Measurements from ENCODE around the gene RNF123. TPM values are rescaled to one million over a fixed set of nuclear protein-coding genes. Genes with fewer than 3 reads are reported as not detected.
A peak's percentile ranks its signal among the peaks of the same experiment; 100 is the strongest.

The RNF123 gene
- total RNA-seq, 1 experiment from 2014 or later: 47.1 TPM

- CTCF ChIA-PET: interaction anchor here (0.5 to 4.4 kb wide), 25 partner anchors 9 to 1230 kb away, joined by 3 to 45 read pairs (median 4); partner anchors contain the start of genes INKA1 and IP6K1
- H3K9me3 Mint-ChIP-seq: no peaks in the 10 kb centered on the region
- POLR2A ChIA-PET: interaction anchor here (0.6 to 2.0 kb wide), 6 partner anchors 16 to 241 kb away, joined by 3 to 7 read pairs (median 6); partner anchors contain the start of gene IP6K1
- DNase-seq (ENCODE audit: low spot score): peak; percentile 98
- H3K27ac Mint-ChIP-seq: peak within 1 kb of the TSS; percentile 92
- peaks cover 12% of the 10 kb centered on the region for H3K36me3 Mint-ChIP-seq
- peak; percentile 66 for ATAC-seq
- H3K4me3 Mint-ChIP-seq: peak within 1 kb of the TSS; percentile 92
- no peaks in the 10 kb centered on the region for H3K27me3 Mint-ChIP-seq (ENCODE audit: low read depth)
- peaks cover 13% of the 10 kb centered on the region for H3K4me1 Mint-ChIP-seq
- TF ChIP-seq ZMAT4 (CRISPR knock-in tag; IDR thresholded peaks at IDR 0.05): peak; percentile 76
- TF ChIP-seq GRHL2 (CRISPR knock-in tag; IDR thresholded peaks at IDR 0.05; ENCODE audit: insufficient replicate concordance, severe bottlenecking): no peak
- no peak for TF ChIP-seq MLX (CRISPR knock-in tag; IDR thresholded peaks at IDR 0.05)
- no peak for TF ChIP-seq NR1H2 (CRISPR knock-in tag; IDR thresholded peaks at IDR 0.05)
- no peak for TF ChIP-seq HMGA2 (CRISPR knock-in tag; IDR thresholded peaks at IDR 0.05)
- TF ChIP-seq RORB (CRISPR knock-in tag; IDR thresholded peaks at IDR 0.05): no peak
- TF ChIP-seq AFF4 (CRISPR knock-in tag; IDR thresholded peaks at IDR 0.05; ENCODE audit: borderline replicate concordance): peak; percentile 53; the same call in 1 of the 2 replicates
- no peak for TF ChIP-seq ZNF423 (CRISPR knock-in tag; IDR thresholded peaks at IDR 0.05)
- TF ChIP-seq SMAD4 (CRISPR knock-in tag; IDR thresholded peaks at IDR 0.05): no peak; the same call in 1 of the 2 replicates
- no peak for TF ChIP-seq ZNF263 (CRISPR knock-in tag; IDR thresholded peaks at IDR 0.05; ENCODE audit: low read depth)
- no peak for TF ChIP-seq AR (CRISPR knock-in tag; IDR thresholded peaks at IDR 0.05)
- no peak for TF ChIP-seq PREB (CRISPR knock-in tag; IDR thresholded peaks at IDR 0.05; ENCODE audit: borderline replicate concordance)
- TF ChIP-seq NR3C1 (CRISPR knock-in tag; conservative IDR thresholded peaks at IDR 0.05; ENCODE audit: low read depth): peak; percentile 95
- TF ChIP-seq ESRRA (CRISPR knock-in tag; IDR thresholded peaks at IDR 0.05; ENCODE audit: borderline replicate concordance): no peak
- peak; percentile 17 for TF ChIP-seq E2F5 (CRISPR knock-in tag; IDR thresholded peaks at IDR 0.05)
- TF ChIP-seq USF2 (CRISPR knock-in tag; IDR thresholded peaks at IDR 0.05): no peak
- no peak; the same call in 1 of the 2 replicates for TF ChIP-seq RELA (CRISPR knock-in tag; IDR thresholded peaks at IDR 0.05; ENCODE audit: borderline replicate concordance)
- no peak for TF ChIP-seq SOX15 (CRISPR knock-in tag; IDR thresholded peaks at IDR 0.05)
- TF ChIP-seq CDX4 (CRISPR knock-in tag; IDR thresholded peaks at IDR 0.05; ENCODE audit: borderline replicate concordance): no peak
- TF ChIP-seq ELF4 (CRISPR knock-in tag; IDR thresholded peaks at IDR 0.05; ENCODE audit: low read depth): no peak
- TF ChIP-seq JUN (CRISPR knock-in tag; IDR thresholded peaks at IDR 0.05): 0 out of 2 replicates have a peak, but pooled peaks have one; percentile 89
- TF ChIP-seq ZNF425 (CRISPR knock-in tag; conservative IDR thresholded peaks at IDR 0.05): peak; percentile 33; the same call in 1 of the 2 replicates
- no peak for TF ChIP-seq GABPB1 (CRISPR knock-in tag; IDR thresholded peaks at IDR 0.05)
Measured at GRCh38 chr3:49719214-49719884, 30.0 kb downstream of the RNF123 start, which contains the start of gene AMIGO3. TSS of gene AMIGO3 (minus strand) at chr3:49719684. CDS start at chr3:49719465, 219 bp downstream.
